HG02943 (cell line): ENCODE measurements around the gene KCNQ1.
"Not testable (repeated sequence)": the region's sequence is repeated elsewhere in the genome, so short reads cannot be mapped to it uniquely, and the experiment has no call there.

ENCODE experiments used
- ATAC-seq: cut with Tn5 transposase; IDR thresholded peaks from one replicate; pipeline ENCODE4 v1.9.1; 2021; ENCODE audit warnings: mild to moderate bottlenecking, low read depth, moderate library complexity; ENCODE audit not compliant: unreplicated experiment

KCNQ1 gene

GRCh38 chr11:2471048-2471803, 26.4 kb downstream of the KCNQ1 start:
- ATAC-seq = no peak

GRCh38 chr11:2471804-2472096, 26.9 kb downstream of the KCNQ1 start:
- no peak for ATAC-seq

- ATAC-seq = no peak
Observed at GRCh38 chr11:2472428-2473186, 27.8 kb downstream of the KCNQ1 start.

GRCh38 chr11:2473361-2474058, 28.7 kb downstream of the KCNQ1 start:
- ATAC-seq = no peak

GRCh38 chr11:2474059-2474901, 29.5 kb downstream of the KCNQ1 start:
- ATAC-seq = no peak

- ATAC-seq = no peak
Observed at GRCh38 chr11:2475136-2475918, 30.5 kb downstream of the KCNQ1 start.

- no peak for ATAC-seq
Observed at GRCh38 chr11:2477254-2477653, 32.4 kb downstream of the KCNQ1 start.

GRCh38 chr11:2477936-2478335, 33.1 kb downstream of the KCNQ1 start:
- ATAC-seq = no peak

- ATAC-seq = not testable (repeated sequence)
Observed at GRCh38 chr11:2480067-2480873, 35.5 kb downstream of the KCNQ1 start.

GRCh38 chr11:2480874-2481220, 36.0 kb downstream of the KCNQ1 start:
- ATAC-seq = no peak

GRCh38 chr11:2481253-2481652, 36.4 kb downstream of the KCNQ1 start:
- no peak for ATAC-seq

GRCh38 chr11:2482204-2482603, 37.4 kb downstream of the KCNQ1 start:
- no peak for ATAC-seq

- no peak for ATAC-seq
Observed at GRCh38 chr11:2482745-2483144, 37.9 kb downstream of the KCNQ1 start.

GRCh38 chr11:2483426-2483825, 38.6 kb downstream of the KCNQ1 start:
- ATAC-seq = no peak

- ATAC-seq = no peak
Observed at GRCh38 chr11:2484576-2485125, 39.8 kb downstream of the KCNQ1 start.

GRCh38 chr11:2488004-2488403, 43.2 kb downstream of the KCNQ1 start:
- no peak for ATAC-seq

- no peak for ATAC-seq
Observed at GRCh38 chr11:2489083-2489482, 44.3 kb downstream of the KCNQ1 start.

GRCh38 chr11:2497951-2498350, 53.1 kb downstream of the KCNQ1 start:
- not testable (repeated sequence) for ATAC-seq

GRCh38 chr11:2498750-2499149, 53.9 kb downstream of the KCNQ1 start:
- ATAC-seq = no peak
